ENCODE measurements around the gene HERC4. TPM values are rescaled to one million over a fixed set of nuclear protein-coding genes. Genes with fewer than 3 reads are reported as not detected.
A peak's percentile ranks its signal among the peaks of the same experiment; 100 is the strongest.

HERC4 gene, protein sequence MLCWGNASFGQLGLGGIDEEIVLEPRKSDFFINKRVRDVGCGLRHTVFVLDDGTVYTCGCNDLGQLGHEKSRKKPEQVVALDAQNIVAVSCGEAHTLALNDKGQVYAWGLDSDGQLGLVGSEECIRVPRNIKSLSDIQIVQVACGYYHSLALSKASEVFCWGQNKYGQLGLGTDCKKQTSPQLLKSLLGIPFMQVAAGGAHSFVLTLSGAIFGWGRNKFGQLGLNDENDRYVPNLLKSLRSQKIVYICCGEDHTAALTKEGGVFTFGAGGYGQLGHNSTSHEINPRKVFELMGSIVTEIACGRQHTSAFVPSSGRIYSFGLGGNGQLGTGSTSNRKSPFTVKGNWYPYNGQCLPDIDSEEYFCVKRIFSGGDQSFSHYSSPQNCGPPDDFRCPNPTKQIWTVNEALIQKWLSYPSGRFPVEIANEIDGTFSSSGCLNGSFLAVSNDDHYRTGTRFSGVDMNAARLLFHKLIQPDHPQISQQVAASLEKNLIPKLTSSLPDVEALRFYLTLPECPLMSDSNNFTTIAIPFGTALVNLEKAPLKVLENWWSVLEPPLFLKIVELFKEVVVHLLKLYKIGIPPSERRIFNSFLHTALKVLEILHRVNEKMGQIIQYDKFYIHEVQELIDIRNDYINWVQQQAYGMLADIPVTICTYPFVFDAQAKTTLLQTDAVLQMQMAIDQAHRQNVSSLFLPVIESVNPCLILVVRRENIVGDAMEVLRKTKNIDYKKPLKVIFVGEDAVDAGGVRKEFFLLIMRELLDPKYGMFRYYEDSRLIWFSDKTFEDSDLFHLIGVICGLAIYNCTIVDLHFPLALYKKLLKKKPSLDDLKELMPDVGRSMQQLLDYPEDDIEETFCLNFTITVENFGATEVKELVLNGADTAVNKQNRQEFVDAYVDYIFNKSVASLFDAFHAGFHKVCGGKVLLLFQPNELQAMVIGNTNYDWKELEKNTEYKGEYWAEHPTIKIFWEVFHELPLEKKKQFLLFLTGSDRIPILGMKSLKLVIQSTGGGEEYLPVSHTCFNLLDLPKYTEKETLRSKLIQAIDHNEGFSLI
- 10 to 100 TPM; 51.0 to 63.9 TPM for total RNA-seq
- long read RNA-seq, transcript HERC4-202 (25 exons, 3,905 nt) = major isoform, 13 of 27 reads
- long read RNA-seq, partial matches to known transcripts = 5 of 27 reads
- long read RNA-seq, other reads (novel, unspliced or antisense) = 8 of 27 reads

DNA sequence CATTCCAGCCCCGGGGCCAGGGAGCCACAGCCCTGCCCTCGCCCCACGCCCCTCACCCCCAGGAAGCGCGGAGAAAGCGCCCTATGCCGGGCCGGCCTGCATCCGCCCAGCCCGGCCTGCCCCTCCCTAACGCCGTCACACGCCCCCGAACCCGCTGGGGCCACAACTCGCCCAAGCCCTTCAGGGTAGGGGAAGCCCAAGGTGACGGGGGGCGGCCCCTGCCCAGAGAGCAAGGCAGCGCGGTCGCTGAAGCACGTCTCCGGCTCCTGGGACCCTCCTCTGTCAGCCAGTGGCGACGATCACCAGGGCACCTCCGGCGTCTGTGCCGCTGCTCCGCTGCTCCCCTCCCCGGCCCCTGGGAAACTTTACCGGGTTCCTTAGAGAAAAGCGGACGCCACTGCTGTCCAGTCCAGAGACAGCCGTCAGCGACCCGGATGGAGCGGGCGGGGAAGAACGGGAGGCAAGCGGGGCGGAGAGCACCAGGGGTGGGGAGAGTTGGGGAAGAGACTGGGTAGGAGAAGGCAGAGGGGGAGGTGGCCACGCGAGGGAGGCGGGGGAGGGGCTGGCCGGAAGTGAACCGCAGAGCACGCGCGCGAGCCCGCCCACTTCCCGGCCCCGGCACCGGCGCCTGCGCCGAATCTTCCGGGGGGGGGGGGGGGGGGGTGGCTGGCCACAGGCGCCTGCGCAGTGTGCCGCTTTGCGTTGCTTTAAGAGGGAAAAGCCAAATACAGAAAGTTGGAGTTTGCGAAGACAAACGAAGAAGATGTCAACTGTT lies at the start of gene HERC4:
TSS of gene HERC4 (minus strand) at position 509 of the 775 bp plus-strand sequence. CDS start 2,175 bp downstream, outside the sequence.
- peak; percentile 95 to 96 for DNase-seq
- intact Hi-C loops (cut with DNase I, micrococcal nuclease) = no loop called here
- ATAC-seq = peak; percentile 94

DNA sequence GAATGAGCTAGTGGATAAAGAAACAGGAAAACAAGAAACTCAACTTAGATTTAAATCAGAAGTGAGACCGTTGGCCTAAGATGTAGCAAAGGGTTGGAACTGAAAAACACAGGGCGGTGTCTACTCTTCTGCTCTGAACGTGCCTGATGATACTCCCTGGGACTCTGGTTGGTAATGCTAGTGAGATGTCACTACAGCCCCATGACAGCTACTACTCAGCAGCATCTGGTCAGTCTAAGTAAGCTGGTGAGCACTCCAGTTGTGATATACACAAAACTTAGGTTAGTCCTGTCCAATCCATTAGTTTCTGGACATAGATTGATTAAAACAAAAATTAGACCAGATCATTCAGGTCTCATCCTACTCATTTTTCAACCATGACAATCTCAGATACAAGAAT lies 49.6 kb upstream of the HERC4 start:
- intact Hi-C loops (cut with DNase I, micrococcal nuclease) = no loop called here
- no peak for DNase-seq
- ATAC-seq = no peak

DNA sequence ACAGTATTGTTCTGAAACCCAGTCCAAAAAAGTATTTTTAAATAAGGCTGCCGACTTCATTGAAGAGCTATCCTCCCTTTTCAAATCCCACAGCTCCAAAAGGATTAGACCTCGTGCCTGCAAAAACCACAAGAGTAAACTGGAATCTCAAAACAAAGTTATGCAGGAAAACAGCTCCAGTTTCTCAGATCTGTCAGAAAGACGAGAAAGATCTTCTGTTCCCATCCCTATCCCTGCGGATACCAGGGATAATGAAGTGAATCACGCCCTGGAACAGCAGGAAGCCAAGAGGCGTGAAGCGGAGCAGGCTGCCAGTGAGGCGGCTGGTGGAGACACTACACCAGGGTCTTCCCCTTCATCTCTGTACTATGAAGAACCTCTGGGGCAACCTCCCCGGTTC lies 46.8 kb upstream of the HERC4 start:
- ATAC-seq = no peak
- DNase-seq = no peak
- intact Hi-C loops (cut with DNase I, micrococcal nuclease) = no loop called here

DNA sequence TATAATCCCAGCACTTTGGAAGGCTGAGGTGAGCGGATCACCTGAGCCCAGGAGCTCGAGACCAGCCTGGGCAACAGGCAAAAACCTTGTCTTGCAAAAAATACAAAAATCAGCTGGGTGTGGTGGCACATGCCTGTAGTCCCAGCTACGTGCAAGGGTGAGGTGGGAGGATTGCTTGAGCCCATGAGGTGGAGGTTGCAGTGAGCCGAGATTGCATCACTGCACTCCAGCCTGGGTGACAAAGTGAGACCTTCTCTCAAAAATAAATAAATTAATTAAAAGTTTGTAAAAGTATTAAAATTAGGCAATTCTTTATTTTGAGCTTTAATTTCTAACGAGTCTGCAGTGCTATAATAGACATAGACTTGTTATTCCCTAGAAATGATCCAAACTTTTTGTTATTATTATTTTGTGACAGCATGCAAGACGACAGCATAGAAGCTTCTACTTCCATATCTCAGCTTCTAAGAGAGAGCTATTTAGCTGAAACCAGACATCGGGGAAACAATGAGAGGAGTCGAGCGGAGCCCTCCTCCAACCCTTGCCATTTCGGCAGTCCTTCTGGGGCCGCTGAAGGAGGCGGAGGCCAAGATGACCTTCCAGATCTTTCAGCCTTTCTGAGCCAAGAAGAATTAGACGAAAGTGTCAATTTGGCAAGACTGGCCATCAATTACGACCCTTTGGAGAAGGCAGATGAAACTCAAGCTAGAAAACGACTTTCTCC lies 46.1 kb upstream of the HERC4 start:
- ATAC-seq = no peak
- no peak for DNase-seq
- intact Hi-C loops (cut with DNase I, micrococcal nuclease) = no loop called here

DNA sequence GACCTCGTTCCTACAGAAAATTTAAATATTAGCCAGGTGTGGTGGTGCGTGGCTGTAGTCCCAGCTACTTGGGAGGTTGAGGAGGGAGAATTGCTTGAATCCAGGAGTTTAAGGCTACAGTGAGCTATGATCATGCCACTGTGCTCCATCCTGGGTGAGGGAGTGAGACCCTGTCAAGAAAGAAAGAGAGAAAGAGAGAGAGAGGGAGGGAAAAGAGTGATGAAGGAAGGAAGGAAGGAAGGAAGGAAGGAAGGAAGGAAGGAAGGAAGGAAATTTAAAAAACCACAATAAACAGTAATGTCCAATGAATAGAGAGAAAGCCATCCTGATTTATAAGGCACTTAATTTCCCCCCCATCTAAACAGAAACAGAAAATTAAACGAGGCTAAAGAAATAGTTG lies 43.6 kb upstream of the HERC4 start:
- intact Hi-C loops (cut with DNase I, micrococcal nuclease) = no loop called here
- DNase-seq (no peak), ATAC-seq (no peak)

DNA sequence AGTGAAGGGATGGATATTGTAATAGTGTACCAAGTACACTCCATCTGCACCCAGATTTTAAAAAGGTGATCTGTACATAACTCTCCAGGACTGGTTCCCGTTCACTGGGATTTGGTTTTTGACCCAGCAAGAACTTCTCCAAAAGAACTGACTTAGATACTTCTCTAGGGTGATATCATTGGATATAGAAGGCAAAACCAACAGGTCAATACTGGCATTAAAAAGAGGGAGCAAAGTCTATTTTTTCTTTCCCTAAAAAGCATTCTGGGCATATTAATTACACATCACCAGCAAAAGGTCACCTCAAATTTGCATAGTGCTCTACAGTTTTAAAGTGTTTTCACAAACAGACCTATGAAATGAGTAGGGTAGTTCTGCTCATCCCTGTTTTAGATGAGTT lies 37.8 kb upstream of the HERC4 start:
- no peak for DNase-seq
- intact Hi-C loops (cut with DNase I, micrococcal nuclease) = no loop called here
- ATAC-seq = no peak

DNA sequence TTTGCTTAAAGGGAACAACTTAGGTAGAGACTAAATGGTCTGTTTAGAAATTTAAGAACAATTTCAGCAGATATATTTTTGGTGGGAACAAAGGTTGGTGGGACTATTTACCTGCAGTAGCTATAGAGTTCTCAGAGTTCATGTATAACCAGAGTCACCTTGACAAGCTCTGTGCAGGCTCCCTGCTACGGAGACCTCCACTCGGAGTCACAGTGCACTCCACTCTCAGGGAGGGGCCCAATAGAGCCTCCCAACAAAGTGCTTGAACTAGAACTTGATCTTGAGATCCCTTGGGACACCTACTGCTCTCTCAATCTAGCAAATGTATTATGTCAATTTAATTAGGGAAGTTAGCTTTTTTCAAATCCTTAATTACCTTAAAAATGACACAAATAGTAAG lies 36.5 kb upstream of the HERC4 start:
- intact Hi-C loops (cut with DNase I, micrococcal nuclease) = no loop called here
- DNase-seq (no peak), ATAC-seq (no peak)

DNA sequence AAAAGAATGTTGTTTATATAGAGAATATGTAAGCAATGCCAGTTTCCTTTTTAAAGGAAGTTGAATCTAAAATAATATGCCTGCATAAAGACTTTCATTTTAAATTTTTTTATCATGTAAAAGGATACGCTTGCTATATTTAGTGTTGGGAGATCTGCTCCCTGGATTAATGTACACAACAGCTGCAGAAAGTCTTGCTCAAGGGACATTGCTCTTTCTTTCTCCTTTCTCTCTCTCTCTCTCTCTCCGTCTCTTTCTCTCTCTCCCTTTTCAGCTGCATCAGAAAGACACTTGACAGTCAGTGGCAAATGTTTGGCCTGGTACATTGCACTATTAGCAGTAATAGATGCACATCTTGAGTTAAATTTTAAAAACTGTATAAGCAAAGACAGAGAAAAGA lies 34.9 kb upstream of the HERC4 start:
- DNase-seq (no peak), ATAC-seq (no peak)
- intact Hi-C loops (cut with DNase I, micrococcal nuclease) = no loop called here

DNA sequence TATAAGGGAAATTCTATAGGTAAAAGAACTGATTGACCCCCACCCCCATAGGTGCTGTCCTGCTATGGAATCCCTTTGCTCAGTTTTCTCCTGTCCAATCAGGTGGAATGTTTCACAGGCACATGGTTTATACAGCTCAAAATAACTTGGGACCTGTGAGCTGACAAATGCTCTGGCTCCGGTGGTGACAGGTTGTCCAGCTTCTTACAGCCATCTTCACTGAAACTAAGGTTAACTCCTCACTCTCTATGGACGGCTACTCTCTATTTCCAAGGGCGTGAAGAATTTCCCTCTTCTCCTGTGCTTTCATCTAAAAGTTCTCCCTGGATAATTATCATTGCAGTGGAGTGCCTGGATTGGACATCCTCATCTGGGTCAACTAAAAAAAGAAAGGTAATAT lies 34.2 kb upstream of the HERC4 start, which contains the start of gene MYPN:
TSS of gene MYPN (plus strand) at position 158 of the 400 bp plus-strand sequence. CDS start 11,951 bp downstream, outside the sequence.
- ATAC-seq = no peak
- intact Hi-C loops (cut with DNase I, micrococcal nuclease) = no loop called here
- DNase-seq = no peak

DNA sequence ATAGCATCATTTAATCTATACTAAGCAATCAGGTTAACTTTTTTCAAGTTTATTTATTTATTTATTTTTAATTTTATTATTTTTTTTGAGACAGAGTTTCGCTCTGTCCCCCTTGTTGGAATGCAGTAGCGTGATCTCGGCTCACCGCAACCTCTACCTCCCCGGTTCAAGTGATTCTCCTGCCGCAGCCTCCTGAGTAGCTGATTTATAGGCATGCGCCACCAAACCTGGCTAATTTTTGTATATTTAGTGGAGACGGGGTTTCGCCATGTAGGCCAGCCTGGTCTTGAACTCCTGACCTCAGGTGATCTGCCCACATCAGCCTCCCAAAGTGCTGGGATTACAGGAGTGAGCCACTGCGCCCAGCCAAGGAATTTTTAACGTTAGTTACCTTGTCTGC lies 33.6 kb upstream of the HERC4 start:
- DNase-seq = no peak
- intact Hi-C loops (cut with DNase I, micrococcal nuclease) = no loop called here
- ATAC-seq = no peak

DNA sequence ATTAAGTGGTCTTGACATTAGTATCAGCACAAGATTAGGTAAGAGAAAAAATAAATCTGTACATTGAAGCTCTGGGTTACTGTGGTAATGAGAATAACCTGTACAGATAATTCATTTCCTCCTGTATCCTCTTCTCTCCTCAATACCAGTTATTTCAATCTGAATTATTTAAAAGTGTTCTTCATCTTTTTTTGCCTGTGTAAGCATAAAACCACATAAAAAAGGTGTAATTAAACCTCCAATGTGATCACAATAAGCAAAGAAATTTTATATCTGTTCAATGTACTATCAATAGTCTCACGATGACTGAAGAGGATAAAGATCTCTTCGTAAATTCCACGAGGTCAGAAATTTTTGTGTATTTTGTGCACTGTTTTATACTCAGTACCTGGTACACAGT lies 33.0 kb upstream of the HERC4 start:
- ATAC-seq (no peak), DNase-seq (no peak)
- intact Hi-C loops (cut with DNase I, micrococcal nuclease) = no loop called here

DNA sequence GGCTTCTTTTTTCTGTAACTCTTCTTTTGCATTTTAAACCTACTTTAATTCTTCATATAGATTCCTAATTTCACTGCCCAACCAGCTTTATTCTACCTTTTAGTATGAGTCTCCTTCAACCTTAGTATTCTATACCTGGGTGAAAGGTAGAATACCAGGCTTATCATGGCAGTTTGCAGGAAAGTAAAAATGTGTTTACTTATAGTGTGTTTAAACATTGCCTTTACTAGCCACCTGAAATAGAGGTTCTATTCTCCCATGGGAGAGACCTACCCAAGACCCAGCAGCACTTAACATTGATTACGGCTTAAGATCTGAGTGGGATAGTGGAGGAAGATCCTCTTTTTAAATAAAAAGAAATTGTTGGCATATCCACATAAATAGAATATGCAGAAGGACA lies 32.6 kb upstream of the HERC4 start:
- intact Hi-C loops (cut with DNase I, micrococcal nuclease) = no loop called here
- no peak for ATAC-seq
- DNase-seq = no peak

DNA sequence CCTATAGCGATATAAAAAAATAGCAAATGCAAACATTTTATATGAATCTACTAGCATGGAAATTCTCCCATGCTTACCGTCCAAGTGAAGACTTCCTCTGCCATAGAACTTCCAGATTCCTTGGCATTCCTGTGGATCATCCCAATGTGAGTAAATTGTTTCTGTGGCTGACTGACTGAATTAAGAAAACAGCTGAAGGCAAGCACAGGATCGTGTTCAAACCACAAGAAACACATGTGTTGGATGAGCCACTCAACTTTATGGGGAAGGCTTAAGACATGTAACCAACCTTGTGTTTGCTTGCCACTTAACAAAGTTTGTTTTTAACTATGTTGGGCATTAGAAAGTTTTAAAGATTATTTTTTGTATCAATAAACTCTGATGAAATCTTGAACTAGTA lies 31.6 kb upstream of the HERC4 start:
- no peak for ATAC-seq
- intact Hi-C loops (cut with DNase I, micrococcal nuclease) = no loop called here

DNA sequence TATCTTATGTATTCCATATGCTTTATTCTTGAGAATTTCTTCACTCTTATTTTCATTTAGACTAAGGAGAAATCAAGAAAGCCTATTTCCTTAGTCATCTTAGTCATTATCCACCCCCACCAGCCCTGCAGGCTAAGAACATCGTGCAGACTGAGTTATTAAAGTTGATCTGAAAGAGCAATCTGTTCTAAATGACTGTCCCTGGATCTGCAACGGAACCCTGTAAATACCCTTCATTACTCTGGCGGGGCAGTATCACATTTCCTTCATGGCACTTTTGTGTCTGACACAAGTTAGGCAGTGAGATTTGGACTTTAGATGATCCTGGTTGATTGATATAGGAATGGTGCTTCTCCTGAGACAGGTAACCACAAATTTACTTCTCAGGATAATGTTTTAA lies 30.7 kb upstream of the HERC4 start:
- no peak for DNase-seq
- ATAC-seq = no peak

More for the DNA sequence above, 31.6 kb upstream of the HERC4 start:
- no peak for DNase-seq

DNA sequence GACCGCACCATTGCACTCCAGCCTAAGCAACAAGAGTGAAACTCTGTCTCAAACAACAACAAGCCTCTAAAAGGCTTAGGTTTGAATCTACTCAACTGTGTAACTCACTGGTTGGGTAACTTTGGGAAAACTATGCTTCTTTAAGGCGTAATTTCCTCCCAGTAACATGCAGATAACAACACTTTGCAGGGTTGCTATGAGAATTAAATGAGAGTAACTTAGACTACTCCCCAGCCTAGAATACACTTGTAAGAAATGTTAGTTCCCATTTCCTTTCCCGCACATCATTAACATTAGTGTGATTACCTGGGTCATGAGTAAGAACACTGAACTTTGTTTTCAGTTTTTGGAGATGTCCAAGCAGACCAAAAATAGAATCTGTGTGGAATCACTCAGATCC lies 28.8 kb upstream of the HERC4 start:
- DNase-seq (no peak), ATAC-seq (no peak)
- intact Hi-C loops (cut with DNase I, micrococcal nuclease) = no loop called here

More for the DNA sequence above, 30.7 kb upstream of the HERC4 start:
- intact Hi-C loops (cut with DNase I, micrococcal nuclease) = no loop called here

DNA sequence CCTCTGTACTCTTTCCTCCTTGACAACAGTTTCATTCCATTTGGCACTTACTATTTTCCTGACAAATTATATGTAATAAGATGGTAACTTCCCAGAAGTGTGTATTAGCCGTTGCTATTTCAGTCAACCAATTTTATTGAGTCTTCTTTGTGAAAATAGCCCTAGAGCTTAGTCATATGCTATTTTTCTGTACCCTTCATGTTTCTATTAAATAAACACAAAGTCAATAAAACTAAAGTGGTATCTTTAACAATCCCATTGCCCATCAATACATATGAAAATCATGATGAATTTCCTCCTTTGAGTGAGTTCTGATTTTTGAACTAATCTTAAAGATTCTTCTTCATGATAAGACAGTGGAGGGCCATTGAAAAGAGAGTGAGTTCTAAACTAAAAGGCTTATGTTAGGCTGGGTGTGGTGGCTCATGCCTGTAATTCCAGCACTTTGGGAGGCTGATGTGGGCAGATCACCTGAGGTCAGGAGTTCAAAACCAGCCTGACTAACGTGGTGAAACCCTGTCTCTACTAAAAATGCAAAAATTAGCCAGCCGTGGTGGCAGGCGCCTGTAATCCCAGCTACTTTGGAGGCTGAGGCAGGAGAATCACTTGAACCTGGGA lies 28.3 kb upstream of the HERC4 start:
- ATAC-seq (no peak), DNase-seq (no peak)
- intact Hi-C loops (cut with DNase I, micrococcal nuclease) = no loop called here

DNA sequence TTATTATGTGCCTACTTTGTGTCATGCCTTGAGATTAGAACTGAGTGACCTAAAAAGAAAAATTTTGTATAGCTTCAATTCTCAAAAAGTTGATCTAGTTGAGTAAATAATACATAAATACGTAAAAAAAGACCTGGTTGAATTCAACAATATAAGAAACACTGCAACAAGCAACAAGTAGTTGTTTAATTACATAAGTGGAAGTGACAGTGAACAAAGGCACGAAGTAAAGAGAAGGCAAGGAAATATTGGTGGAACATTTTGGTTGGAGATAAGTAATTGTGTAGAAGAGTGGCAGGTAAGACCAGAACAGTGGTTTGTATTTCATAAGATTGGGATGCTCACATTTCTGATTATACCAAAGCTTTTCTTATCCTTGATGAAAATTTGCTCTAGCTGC lies 26.0 kb upstream of the HERC4 start:
- intact Hi-C loops (cut with DNase I, micrococcal nuclease) = no loop called here
- ATAC-seq = no peak

DNA sequence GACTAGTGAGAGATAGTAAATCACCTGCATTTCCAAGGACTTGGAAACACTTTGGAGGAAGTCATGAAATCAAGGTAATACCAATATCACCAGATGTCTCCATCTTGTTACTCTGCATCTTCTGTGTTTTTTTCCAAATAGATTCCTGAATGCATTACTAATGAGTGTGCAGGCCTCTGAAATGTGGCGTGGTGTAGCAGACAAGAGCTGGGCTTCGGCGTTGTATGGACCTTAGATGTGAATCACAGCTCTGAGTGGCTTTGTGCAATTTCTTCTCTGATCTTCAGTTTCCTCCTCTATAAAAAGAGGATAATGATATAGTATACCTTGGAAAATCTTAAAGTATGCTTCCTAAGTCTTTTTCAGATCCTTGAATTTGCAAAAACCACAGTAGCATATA lies 24.7 kb upstream of the HERC4 start:
- intact Hi-C loops (cut with DNase I, micrococcal nuclease) = no loop called here
- ATAC-seq (no peak), DNase-seq (no peak)

More for the DNA sequence above, 26.0 kb upstream of the HERC4 start:
- no peak for DNase-seq
